ENCODE data around the gene SIPA1.
"Not testable (repeated sequence)": the region's sequence is repeated elsewhere in the genome, so short reads cannot be mapped to it uniquely, and the experiment has no call there.

Gene SIPA1

DNA sequence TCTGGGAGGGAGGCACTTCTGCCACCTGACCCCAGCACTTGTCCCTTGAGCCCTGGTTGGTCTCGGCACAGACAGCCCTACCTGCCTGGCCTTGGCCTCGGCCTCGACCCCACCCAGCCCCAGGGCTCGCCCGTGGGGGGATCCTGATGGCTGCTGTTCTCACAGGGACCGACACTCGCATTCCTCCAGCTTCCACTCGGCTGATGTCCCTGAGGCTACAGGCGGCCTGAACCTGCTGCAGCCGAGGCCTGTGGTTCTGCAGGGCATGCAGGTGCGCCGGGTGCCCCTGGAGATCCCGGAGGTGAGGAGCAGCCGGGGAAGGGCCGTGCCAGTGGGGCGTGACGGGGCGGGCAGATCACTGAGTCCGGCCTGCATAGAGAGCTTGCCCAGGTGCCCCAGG, 17.2 kb upstream of the SIPA1 start:
- intact Hi-C loops (cut with DNase I): no loop called here
- DNase-seq: no peak

DNA sequence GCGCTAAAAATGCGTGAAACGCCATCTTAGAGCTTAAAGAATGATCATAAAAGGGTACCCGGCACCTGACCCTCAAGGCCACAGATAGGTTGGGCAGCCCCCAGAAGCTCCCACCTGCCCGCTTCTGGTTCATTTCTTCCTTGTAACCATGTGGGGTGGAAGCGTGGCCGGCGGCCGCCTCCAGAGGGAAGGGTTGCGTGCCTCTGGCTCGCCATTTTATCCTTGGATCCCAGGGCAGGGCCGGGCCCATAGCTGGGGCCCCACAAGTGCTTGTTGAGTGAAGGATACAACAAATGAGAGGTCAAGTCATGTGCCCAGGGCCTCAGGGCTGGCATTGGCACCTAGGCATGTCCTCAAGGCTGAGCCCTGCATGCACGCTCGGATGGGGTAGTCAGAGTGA, 16.4 kb upstream of the SIPA1 start:
- intact Hi-C loops (cut with DNase I): no loop called here
- no peak for DNase-seq

DNA sequence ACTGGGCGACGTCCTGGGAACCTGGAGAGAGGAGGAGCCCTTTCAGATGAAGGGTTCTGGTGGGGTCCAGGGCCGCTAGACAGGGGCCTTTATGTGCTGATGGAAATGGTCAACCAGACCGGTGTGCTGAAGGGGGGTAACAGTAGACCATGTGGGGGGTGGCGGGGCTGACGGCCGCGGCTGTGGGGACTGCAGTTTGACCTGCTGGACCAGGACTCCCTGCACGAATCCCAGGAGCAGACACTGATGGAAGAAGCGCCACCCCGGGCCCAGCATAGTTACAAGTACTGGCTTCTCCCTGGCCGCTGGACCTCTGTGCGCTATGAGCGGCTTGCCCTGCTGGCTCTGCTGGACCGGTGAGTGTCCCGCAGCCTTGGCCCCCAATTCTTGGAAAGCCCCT, 15.9 kb upstream of the SIPA1 start:
- DNase-seq: no peak
- intact Hi-C loops (cut with DNase I): no loop called here

DNA sequence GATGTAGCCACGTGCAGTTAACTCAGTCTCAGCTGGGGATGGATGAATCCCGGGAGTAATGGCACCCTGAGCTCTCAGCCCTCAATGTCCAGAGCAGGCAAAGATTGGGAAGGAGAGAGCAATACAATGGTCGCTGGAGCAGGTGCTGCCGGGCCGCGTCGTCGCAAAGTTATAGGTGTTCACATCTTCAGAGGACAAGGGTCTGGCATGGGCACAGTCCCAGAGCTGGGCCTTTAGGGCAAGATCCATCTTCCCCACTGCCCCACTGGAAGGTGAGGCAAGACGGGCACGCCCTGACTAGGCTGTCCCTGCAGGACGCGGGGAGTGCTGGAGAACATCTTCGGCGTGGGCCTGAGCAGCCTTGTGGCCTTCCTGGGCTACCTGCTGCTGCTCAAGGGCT, 14.7 kb upstream of the SIPA1 start:
- DNase-seq: no peak
- intact Hi-C loops (cut with DNase I): no loop called here

DNA sequence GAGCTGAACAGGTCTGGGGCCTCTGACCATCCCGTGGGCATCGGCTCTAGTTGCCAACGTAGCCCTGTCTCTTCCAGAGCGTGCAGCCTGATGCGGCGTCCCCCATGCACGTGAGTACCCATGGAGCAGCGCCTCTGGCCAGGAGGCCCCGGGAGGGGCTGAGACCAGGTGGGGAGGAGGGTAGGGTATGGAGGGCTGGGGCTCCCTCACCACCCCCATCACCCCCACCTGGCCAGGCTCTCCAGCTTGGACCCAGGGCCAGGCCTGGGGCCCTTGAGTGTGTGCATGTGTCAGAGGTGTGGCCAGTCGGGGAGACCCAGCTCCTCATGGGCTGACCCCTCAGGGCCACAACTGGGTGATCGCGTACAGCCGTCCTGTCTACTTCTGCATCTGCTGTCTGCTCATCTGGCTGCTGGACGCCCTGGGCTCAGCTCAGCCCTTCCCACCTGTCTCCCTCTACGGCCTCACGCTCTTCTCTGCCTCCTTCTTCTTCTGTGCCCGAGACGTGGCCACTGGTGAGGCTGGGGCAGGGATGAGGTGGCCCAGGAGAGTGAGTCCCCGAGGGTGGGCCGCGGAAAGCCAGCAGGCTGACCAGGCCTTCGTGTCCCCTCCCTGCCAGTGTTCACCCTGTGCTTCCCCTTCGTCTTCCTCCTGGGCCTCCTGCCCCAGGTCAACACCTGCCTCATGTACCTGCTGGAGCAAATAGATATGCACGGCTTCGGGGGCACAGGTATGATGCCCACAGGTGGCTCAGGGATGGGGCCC, 13.9 kb upstream of the SIPA1 start:
- no peak for DNase-seq
- intact Hi-C loops (cut with DNase I): no loop called here

DNA sequence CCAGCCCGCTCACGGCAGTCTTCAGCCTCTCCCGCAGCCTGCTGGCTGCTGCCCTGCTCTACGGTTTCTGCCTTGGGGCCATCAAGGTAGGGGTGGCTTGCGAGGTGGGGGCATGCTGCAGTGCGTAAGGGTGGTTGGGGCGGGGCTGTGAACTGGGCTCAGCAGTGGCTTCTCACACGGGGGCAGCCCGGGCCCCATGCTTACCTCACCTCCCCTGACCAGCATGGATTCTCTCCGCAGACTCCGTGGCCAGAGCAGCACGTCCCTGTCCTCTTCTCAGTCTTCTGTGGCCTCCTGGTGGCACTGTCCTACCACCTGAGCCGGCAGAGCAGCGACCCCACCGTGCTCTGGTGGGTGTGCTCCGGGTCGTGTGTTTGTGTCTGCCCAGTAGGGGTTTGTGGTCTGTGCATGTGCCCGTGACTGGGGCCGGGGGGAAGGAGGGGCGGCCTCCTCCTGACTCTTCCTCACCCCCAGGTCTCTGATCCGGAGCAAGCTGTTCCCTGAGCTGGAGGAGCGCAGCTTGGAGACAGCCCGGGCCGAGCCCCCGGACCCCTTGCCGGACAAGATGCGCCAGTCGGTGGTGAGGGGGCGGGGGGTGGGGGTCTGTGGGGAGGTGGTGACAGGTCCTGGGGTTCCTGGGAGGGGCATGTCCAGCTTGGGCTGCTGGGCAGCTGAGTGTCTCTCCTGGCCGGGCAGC, 12.8 kb upstream of the SIPA1 start:
- intact Hi-C loops (cut with DNase I): loop anchor here (5.0 kb wide), 1 partner anchor 82 kb away; no protein-coding TSS in a partner anchor
- no peak for DNase-seq

DNA sequence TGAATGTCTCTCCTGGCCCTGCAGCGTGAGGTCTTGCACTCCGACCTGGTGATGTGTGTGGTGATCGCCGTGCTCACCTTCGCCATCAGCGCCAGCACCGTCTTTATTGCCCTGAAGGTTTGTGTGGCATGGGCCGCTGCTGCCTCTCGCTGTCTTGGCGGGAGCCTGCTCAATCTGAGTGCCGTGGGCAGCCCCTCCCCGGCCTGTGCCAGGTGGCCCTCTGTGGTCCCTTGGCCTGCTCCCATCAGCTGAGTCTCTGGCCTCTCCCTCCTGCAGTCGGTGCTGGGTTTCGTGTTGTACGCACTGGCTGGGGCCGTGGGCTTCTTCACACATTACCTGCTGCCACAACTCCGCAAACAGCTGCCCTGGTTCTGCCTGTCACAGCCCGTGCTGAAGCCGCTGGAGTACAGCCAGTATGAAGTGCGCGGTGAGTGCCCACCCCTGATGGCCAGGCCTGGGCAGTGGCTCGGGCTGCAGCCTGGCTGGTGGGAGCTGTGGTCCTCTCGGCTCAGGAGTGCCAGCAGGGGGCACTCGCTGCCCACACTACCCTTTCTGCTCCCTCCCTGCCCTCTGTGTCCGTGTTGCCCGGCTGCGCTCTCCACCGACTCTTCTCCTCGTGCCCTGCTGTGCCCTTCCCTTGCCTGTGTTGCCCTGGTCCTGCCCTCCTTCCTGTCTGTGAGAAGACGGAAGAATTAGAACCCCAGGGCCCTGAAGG, 12.1 kb upstream of the SIPA1 start:
- peak in 8 of 10 donors; percentile 63 to 96 (median 76) for DNase-seq

DNA sequence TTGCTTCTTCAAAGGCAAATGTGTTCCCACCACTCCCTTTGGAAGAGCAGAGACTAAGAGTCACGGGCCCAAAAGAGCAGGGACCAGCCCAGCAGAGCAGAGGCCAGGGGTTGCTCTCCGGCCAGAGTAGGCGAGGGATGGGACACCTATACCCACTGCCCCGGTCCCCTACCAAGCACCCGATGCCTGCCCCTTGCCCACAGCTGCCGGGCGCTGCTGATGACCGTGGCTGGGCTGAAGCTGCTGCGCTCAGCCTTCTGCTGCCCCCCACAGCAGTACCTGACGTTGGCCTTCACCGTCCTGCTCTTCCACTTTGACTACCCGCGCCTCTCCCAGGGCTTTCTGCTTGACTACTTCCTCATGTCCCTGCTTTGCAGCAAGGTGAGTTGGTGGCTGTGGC, 10.7 kb upstream of the SIPA1 start:
- no peak for DNase-seq
- intact Hi-C loops (cut with DNase I): loop anchor here (5.0 kb wide), 1 partner anchor 80 kb away; no protein-coding TSS in a partner anchor

More for the DNA sequence above, 12.1 kb upstream of the SIPA1 start:
- intact Hi-C loops (cut with DNase I): loop anchor here (1.0 to 5.0 kb wide), 3 partner anchors 82 to 193 kb away; no protein-coding TSS in a partner anchor

DNA sequence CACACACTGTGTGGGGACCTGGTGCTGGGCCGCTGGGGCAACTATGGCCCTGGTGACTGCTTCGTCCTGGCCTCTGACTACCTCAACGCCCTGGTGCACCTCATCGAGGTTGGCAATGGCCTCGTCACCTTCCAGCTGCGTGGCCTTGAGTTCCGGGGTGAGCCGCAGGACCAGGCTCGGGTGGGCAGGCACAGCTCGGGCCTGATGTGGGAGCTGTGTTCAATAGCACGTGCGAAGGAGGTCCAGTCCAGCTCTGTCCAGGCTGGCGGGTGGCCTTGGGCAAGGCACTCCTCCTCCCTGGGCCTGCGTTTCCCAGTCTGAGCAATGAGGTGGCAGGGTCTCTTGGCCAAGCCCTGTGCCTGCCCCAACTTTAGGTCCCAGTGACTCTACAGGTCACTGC, 8.3 kb upstream of the SIPA1 start:
- intact Hi-C loops (cut with DNase I): loop anchor here (5.0 kb wide), 1 partner anchor 78 kb away; no protein-coding TSS in a partner anchor

DNA sequence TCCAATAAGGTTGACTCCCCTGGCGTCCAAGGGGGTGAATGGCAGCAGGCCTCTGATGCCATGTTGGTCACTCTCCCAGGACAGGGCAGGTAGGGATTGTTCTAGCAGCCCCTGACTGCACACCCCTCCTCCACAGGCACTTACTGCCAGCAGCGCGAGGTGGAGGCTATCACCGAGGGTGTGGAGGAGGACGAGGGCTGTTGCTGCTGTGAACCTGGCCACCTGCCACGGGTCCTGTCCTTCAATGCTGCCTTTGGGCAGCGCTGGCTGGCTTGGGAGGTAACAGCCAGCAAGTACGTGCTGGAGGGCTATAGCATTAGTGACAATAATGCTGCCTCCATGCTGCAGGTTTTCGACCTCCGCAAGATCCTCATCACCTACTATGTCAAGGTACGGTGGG, 7.7 kb upstream of the SIPA1 start:
- intact Hi-C loops (cut with DNase I): no loop called here

More for the DNA sequence above, 8.3 kb upstream of the SIPA1 start:
- DNase-seq: no peak

DNA sequence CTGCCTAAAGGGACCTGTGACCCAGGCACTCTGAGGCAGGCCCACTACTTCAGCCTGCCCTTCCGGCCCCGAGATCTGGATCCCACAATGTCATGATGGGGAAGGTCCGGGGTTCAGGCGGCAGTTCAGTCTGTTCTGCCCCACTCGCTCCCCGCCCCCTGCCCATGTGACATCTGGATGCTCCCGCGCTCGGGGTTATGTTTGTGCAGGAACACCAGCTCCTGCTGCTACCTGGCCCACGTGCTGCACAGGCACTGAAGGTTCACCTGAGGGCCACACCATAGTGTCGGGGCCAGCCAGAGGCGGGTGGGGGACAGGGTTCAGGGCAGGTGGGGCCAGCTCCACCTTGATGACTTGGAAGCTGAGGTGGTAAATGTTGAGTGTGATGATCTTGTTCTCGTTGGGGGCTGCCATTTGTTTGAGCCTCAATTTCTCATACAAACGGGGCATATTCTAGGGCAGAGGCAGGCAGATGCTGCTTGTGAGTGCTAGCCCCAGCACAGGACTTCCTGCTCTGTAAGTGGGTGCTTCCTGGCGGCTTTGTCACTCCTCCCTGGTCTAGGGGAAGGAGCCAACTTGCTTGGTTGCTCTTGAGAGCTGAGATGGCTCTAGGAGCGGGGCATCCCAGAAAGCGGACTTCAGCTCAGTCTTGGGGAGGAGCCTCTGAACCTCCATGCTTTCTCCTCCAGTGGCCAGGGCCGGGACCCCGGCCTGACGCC, 4.4 kb upstream of the SIPA1 start:
- intact Hi-C loops (cut with DNase I): no loop called here
- DNase-seq: no peak

More for the DNA sequence above, 7.7 kb upstream of the SIPA1 start:
- DNase-seq: no peak

DNA sequence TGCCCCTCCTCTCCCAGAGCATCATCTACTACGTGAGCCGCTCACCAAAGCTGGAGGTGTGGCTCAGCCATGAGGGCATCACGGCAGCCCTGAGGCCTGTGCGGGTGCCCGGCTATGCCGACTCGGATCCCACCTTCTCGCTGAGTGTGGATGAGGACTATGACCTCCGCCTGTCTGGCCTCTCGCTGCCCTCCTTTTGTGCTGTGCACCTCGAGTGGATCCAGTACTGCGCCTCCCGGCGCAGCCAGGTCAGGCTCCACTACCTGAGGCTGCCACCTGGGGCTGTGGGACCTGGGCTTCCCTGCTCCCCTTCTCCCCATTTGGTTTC, 3.8 kb upstream of the SIPA1 start:
- DNase-seq: no peak
- intact Hi-C loops (cut with DNase I): no loop called here

DNA sequence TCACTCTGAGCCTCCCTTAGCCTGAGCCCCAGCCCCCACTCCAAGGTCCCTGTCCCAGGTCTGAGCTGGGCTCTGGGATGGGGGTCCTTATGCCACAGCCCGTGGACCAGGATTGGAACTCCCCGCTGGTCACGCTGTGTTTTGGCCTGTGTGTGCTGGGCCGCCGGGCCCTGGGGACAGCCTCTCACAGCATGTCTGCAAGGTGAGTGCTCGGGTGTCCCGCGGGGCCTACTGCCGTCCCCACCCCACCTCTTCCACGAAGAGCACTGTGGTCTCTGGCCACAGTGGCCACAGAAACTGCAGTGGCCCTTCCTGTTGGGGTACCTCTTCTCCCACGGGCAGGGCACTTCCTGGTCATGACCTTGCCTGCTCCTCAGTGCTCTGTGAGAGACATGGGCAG, 3.5 kb upstream of the SIPA1 start:
- intact Hi-C loops (cut with DNase I): no loop called here
- DNase-seq: no peak

DNA sequence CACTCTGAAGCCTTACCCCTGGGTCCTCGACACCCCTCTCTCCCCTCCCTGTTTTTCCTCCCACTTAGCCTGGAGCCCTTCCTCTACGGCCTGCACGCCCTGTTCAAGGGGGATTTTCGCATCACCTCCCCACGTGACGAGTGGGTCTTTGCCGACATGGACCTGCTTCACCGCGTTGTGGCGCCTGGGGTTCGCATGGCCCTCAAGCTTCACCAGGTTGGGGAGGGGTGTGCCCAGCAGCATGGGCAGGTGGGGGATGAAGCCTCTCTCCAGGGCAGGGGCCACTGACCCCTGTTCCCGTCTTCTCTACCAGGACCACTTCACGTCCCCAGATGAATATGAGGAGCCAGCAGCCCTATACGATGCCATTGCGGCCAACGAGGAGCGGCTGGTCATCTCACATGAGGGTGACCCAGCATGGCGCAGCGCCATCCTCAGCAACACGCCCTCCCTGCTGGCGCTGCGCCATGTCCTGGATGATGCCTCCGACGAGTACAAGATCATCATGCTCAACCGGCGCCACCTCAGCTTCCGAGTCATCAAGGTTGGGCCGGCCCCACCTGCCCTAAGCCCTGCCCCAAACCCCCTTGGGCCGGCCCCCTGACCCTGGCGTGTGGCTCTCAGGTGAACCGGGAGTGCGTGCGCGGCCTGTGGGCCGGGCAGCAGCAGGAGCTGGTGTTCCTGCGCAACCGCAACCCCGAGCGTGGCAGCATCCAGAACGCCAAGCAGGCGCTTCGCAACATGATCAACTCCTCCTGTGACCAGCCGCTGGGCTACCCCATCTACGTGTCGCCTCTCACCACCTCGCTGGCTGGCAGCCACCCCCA, 2.8 kb upstream of the SIPA1 start:
- DNase-seq: no peak
- intact Hi-C loops (cut with DNase I): no loop called here

DNA sequence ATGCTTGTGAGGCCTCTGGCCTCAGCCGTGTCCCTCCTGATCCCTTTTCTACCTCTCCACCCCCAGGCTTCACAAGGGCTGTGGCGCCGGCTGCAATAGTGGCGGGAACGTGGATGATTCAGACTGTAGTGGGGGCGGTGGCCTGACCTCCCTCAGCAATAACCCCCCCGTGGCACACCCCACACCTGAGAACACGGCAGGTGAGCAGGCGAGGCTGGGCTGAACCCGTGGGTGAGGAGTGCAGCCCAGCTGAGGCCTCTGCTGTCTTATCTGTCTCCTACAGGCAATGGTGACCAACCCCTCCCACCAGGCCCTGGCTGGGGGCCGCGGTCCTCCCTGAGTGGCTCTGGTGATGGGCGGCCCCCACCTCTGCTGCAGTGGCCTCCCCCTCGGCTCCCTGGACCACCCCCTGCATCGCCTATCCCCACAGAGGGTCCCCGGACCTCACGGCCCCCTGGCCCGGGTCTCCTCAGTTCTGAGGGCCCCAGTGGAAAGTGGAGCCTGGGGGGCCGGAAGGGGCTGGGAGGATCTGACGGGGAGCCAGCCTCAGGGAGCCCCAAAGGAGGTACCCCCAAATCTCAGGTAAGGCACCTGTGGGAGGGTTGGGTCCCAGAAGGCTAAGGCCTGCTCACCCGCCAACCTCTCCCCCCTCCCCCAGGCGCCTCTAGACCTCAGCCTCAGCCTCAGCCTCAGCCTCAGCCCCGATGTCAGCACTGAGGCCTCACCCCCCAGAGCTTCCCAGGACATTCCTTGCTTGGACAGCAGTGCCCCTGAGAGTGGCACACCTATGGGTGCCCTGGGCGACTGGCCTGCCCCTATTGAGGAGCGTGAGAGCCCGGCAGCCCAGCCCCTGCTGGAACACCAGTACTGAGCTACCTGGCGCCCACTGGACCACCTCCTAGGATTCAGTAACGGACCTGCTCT, 1.5 kb upstream of the SIPA1 start:
- no peak for DNase-seq
- intact Hi-C loops (cut with DNase I): no loop called here

DNA sequence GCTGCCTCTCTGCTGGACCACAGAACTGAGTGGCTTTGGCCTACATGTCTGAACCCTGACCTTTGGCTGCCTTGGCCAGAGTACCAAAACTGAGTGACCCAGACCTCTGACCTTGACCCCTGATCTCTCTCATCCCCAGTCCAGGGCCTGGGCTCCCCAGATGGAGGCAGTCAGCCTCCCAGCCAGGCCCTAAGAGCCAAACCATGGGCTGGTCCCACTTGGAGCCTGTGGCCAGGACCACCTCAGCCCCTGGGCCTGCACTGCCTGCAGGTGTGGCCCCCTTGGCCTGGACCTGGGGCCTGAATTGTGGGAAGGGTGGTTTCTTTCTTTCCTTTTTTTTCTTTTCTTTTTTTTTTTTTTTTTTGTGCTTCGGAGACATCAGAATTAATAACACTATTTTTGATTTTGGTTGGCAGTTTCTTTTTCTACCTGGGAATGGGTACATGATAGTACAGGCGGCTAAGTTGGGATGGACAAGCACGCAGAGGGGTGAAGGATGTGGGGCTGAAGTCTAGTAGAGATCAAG, 806 bp upstream of the SIPA1 start:
- intact Hi-C loops (cut with DNase I): no loop called here

DNA sequence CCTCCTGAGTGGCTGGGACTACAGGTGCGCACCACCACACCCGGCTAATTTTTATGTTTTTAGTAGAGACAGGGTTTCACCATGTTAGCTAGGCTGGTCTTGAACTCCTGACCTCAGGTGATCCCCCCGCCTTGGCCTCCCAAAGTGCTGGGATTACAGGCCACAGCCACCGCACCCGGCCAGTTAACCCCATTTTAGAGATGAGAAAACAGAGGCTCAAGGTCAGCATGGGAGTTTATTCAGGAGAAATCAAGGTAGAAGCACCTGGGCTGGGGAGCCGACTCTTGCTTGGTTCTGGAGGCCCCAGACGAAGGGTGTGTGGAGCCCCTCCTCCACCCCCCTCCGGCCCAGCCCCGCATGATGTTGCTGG, 1.3 kb downstream of the SIPA1 start:
- intact Hi-C loops (cut with DNase I); DNase-seq: not testable (repeated sequence)

More for the DNA sequence above, 806 bp upstream of the SIPA1 start:
- no peak for DNase-seq

Data from posterior cingulate gyrus (tissue), 11 donors.